HEK293T (cell line): ENCODE measurements around the gene COL6A5.

Source experiments
- ELF4 ChIP-seq: fragments of 450-650 bp; IDR thresholded peaks from 2 replicates; pipeline ENCODE4 v1.6.1; 2017; ENCODE audit warnings: antibody characterized with exemption
- SP1 ChIP-seq: fragments of 450-650 bp; IDR thresholded peaks from 2 replicates; pipeline ENCODE4 v1.6.1; 2017
- SUZ12 ChIP-seq: fragments of 450-650 bp; IDR thresholded peaks from 2 replicates; pipeline ENCODE4 v1.6.1; 2016; ENCODE audit warnings: mild to moderate bottlenecking

GRCh38 chr3:130517602-130518001 lies 172.1 kb downstream of the COL6A5 start:
- TF ChIP-seq SUZ12 (no peak), SP1 (no peak), ELF4 (no peak)
